ENCODE measurements around the gene CABLES2.

The CABLES2 gene, protein sequence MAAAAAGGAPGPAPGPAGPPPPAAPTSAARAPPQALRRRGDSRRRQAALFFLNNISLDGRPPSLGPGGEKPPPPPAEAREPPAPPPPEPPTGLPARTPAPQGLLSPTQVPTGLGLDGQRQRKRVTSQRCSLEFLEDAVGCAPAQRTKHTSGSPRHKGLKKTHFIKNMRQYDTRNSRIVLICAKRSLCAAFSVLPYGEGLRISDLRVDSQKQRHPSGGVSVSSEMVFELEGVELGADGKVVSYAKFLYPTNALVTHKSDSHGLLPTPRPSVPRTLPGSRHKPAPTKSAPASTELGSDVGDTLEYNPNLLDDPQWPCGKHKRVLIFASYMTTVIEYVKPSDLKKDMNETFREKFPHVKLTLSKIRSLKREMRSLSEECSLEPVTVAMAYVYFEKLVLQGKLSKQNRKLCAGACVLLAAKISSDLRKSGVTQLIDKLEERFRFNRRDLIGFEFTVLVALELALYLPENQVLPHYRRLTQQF

GRCh38 chr20:62407221-62407992 lies at the start of gene CABLES2:
Gene CABLES2 (minus strand): TSS chr20:62407285. CDS start chr20:62407276, 9 bp downstream.
- in situ Hi-C loops (cut with MboI; ENCODE audit: low sequenced_read_pairs), result no loop called here

DNA sequence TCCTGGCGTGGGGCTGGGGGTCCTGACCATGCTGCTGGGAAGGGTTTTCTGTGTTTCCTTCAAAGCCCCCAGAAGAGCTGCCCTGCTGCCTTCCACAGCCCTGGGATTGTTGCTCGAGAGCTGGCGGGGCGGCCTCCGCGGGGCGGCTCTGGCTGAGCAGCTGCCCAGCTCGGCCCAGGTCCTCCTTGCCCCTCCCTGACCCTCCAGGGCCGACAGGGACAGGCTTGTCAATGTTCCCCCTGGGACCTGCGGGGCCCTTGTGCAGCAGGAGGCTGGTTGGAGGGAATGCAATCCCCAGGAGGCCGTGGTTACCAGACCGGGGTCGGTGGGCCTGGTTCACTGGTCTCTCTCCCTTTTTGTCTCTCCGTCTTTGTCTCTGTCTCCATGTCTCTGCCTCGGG lies 48.8 kb upstream of the CABLES2 start:
- in situ Hi-C loops (cut with MboI; ENCODE audit: low sequenced_read_pairs), result no loop called here

DNA sequence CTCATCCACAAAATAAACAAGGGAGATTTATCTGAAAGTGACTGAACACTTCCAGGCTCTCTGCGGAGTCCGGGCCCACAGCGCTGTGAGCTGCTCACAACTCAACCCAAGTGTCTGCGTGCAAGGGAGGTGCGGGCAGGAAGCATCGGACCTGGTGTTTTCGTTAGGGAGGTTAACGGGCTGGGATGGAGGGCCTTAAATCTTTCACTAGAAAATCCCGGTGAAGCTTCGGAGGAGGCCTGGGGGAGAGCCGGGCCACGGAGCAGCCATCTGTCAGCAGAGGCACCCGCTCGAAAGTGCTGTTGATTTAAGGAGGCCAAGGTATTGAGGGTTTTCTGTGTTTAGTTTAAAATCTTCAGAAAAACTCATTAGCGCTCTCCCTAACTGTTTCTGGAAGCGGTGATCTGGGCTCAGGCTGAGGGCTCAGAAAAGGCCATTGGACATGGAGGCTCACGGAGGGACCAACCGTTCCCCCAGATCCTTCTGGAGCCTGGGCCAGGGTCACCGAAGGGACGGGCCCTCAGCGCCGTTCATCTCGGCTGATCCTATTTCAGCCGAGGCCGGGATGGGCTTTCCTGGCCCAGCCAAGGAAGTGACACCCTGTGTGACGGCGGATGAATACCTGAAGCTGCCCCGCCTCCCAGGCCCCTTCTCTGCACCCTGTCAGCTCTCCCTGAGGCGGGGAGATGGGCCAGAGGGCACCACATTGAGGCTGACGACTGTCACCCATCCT lies 48.0 kb upstream of the CABLES2 start:
- in situ Hi-C loops (cut with MboI; ENCODE audit: low sequenced_read_pairs), result no loop called here

GRCh38 chr20:62453186-62453808 lies 46.2 kb upstream of the CABLES2 start:
- in situ Hi-C loops (cut with MboI; ENCODE audit: low sequenced_read_pairs), result no loop called here

- in situ Hi-C loops (cut with MboI; ENCODE audit: low sequenced_read_pairs), result no loop called here
These were observed 45.5 kb upstream of the CABLES2 start for GRCh38 chr20:62452475-62453095.

GRCh38 chr20:62451970-62452369 lies 44.9 kb upstream of the CABLES2 start:
- in situ Hi-C loops (cut with MboI; ENCODE audit: low sequenced_read_pairs), result no loop called here

DNA sequence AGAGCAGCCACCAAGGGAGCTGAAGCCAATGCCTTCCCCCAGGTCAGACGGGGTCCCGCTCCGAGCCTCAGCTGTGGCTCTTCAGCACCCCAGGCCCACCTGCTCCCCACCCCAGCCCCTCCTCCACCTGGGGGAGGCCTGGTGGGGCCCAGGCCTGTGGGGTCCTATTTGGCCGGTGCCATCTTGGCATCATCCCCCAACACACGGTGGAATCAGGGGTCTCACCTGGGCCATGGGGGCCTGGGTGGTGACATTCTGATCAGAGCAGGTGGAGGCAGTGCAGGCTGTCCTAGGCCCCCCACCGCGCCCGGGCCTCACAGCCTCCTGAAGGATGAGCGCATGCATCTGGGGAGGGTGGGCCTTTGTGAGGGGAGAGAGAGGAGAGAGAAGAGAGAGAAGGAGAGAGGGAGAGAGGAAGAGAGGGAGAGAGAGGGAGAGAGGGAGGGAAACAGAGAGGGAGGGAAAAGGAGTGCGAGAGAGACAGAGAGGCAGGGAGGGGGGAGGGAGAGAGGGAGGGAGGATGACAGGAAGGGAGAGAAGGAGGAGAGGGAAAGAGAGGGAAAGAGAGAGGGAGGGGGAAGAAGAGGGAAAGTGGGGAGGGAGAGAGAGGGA lies 44.2 kb upstream of the CABLES2 start:
- in situ Hi-C loops (cut with MboI; ENCODE audit: low sequenced_read_pairs), result no loop called here

- in situ Hi-C loops (cut with MboI; ENCODE audit: low sequenced_read_pairs), result no loop called here
These were observed 43.0 kb upstream of the CABLES2 start for GRCh38 chr20:62449951-62450691.

DNA sequence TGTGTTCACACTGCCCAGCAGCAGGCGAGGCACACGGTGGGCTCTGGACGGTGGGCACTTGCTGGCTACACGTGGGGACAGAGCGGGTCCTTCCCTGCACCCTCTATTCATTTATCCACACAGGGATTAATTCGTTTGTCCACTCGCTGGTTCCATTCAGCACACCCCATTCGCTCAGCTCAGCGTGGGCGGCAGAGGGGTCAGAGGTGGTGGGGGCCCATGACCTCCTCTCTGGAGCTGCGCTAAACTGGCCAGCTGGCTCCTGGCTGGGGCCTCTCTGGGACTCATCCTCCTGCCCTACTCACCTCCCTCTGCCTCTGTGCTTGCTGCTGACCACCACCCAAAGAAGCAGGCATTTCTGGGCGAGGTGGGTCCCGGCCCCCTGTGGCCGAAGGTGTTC lies 41.7 kb upstream of the CABLES2 start:
- in situ Hi-C loops (cut with MboI; ENCODE audit: low sequenced_read_pairs), result no loop called here

- in situ Hi-C loops (cut with MboI; ENCODE audit: low sequenced_read_pairs), result no loop called here
These were observed 41.0 kb upstream of the CABLES2 start for GRCh38 chr20:62448038-62448437.

- in situ Hi-C loops (cut with MboI; ENCODE audit: low sequenced_read_pairs), result no loop called here
These were observed 40.1 kb upstream of the CABLES2 start for GRCh38 chr20:62446888-62447869.

- in situ Hi-C loops (cut with MboI; ENCODE audit: low sequenced_read_pairs), result no loop called here
These were observed 39.4 kb upstream of the CABLES2 start for GRCh38 chr20:62446481-62446880.

DNA sequence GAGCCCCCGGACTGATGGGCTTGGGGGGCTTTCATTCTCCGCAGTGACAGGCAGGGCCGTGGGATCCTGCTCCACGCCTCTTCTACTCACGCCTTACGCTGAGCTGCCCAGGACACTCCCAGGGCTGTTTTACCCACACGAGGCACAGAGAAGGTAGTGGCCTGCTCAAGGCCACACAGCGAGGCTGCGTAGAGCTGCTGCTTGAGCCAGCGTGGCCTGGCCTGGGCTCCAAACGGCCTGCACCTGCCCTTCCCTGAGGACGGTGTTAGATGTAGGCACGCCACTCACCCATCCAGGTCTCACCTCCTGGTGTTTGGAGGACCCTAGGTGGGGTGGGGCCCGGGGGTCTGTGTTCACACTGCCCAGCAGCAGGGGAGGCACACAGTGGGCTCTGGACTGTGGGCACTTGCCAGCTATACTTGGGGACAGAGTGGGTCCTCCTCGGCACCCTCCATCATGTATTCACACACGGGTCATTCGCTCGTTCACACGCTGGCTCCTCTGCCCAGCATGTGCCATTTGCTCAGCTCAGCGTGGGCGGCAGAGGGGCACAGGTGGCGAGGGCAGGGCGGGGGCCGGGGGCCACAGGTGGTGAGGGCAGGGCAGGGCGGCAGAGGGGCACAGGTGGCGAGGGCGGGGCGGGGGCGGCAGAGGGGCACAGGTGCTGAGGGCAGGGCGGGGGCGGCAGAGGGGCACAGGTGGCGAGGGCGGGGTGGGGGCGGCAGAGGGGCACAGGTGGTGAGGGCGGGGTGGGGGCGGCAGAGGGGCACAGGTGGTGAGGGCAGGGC lies 38.7 kb upstream of the CABLES2 start:
- in situ Hi-C loops (cut with MboI; ENCODE audit: low sequenced_read_pairs), result no loop called here

- in situ Hi-C loops (cut with MboI; ENCODE audit: low sequenced_read_pairs), result no loop called here
These were observed 37.2 kb upstream of the CABLES2 start for GRCh38 chr20:62444286-62444685.

DNA sequence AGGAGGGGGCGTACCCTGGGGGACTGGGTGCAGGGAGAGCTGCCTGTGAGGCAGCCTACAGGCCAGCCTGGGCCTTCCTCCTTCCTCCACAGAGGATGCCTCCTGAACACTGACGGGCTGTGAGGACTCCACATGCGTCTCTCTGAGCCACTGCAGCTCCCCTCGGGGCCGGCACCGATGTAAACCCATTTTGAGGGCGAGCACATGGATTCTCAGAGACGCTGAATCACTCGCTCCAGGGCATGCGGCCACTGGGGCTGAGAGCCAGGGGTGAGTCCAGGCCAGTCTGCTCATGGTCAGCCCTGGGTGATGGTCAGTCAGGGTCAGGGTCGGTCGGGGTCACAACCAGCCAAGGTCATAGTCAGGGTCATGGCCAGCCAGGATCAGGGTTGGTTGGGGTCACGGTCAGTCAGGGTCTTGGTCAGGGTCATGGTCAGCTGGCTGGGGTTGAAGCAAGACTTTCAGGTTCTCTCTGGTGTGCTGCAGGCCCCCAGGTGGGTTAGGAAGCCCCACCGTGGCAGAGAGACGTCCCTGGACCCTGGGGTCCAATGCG lies 35.0 kb upstream of the CABLES2 start:
- in situ Hi-C loops (cut with MboI; ENCODE audit: low sequenced_read_pairs), result no loop called here

- in situ Hi-C loops (cut with MboI; ENCODE audit: low sequenced_read_pairs), result no loop called here
These were observed 32.1 kb upstream of the CABLES2 start for GRCh38 chr20:62439218-62439617.

GRCh38 chr20:62437927-62438326 lies 30.8 kb upstream of the CABLES2 start:
- in situ Hi-C loops (cut with MboI; ENCODE audit: low sequenced_read_pairs), result no loop called here

Measured in HL-60/S4 treated with phorbol 12-myristate 13-acetate at 8.2 ng/mL for 4 days and 3 days (cell line).